ENCODE data around the gene BCDIN3D. TPM values are rescaled to one million over a fixed set of nuclear protein-coding genes. Genes with fewer than 3 reads are reported as not detected.

BCDIN3D gene
- total RNA-seq, 1 experiment from 2014 or later, result 1.6 TPM

GRCh38 chr12:49867570-49868341, 24.9 kb upstream of the BCDIN3D start:
- Mint-ChIP-seq H3K4me3 (no peak overlapping the region), H3K9me3 (no peaks in the 10 kb centered on the region), H3K27ac (no peak overlapping the region), H3K4me1 (peaks cover 9% of the 10 kb centered on the region), H3K27me3 (ENCODE audit: low read depth) (peaks cover 10% of the 10 kb centered on the region), H3K36me3 (no peaks in the 10 kb centered on the region)
- ChIA-PET CTCF (interaction anchor here (0.5 to 9.5 kb wide), 46 partner anchors 9 to 573 kb away, joined by 3 to 99 read pairs (median 7); partner anchors contain the start of genes AQP2, AQP5, AQP6 and BCDIN3D), POLR2A (interaction anchor here (0.5 to 1.4 kb wide), 4 partner anchors 42 to 1716 kb away, joined by 3 to 4 read pairs (median 4); partner anchors contain the start of gene TMBIM6)
- DNase-seq (ENCODE audit: low spot score), result no peak
- TF ChIP-seq NR3C1 (CRISPR knock-in tag; conservative IDR thresholded peaks at IDR 0.05; ENCODE audit: low read depth), result no peak
- no peak; the same call in 1 of the 2 replicates for ATAC-seq

- Mint-ChIP-seq H3K9me3 (no peaks in the 10 kb centered on the region), H3K27ac (no peak overlapping the region), H3K36me3 (no peaks in the 10 kb centered on the region), H3K4me3 (no peak overlapping the region), H3K4me1 (peaks cover 9% of the 10 kb centered on the region), H3K27me3 (ENCODE audit: low read depth) (peaks cover 10% of the 10 kb centered on the region)
- peak; percentile 94 for ATAC-seq
- ChIA-PET CTCF (interaction anchor here (0.5 to 9.5 kb wide), 54 partner anchors 10 to 572 kb away, joined by 3 to 99 read pairs (median 6); partner anchors contain the start of genes AQP2, AQP5, AQP6 and BCDIN3D), POLR2A (interaction anchor here (0.5 to 1.4 kb wide), 4 partner anchors 43 to 1715 kb away, joined by 3 to 4 read pairs (median 4); partner anchors contain the start of gene TMBIM6)
- peak; percentile 90 for DNase-seq (ENCODE audit: low spot score)
- TF ChIP-seq ERG (CRISPR knock-in tag; IDR thresholded peaks at IDR 0.05), result no peak
- no peak for TF ChIP-seq RORB (CRISPR knock-in tag; IDR thresholded peaks at IDR 0.05)
- TF ChIP-seq OVOL2 (CRISPR knock-in tag; IDR thresholded peaks at IDR 0.05; ENCODE audit: borderline replicate concordance), result no peak
- no peak for TF ChIP-seq ZNF425 (CRISPR knock-in tag; conservative IDR thresholded peaks at IDR 0.05)
- 0 out of 2 replicates have a peak, but pooled peaks have one; percentile 31 for TF ChIP-seq MAX (CRISPR knock-in tag; IDR thresholded peaks at IDR 0.05)
- TF ChIP-seq HMGXB4 (CRISPR knock-in tag; IDR thresholded peaks at IDR 0.05), result no peak
- peak; percentile 96 for TF ChIP-seq CTCF (IDR thresholded peaks at IDR 0.05)
- no peak for TF ChIP-seq SOX15 (CRISPR knock-in tag; IDR thresholded peaks at IDR 0.05)
- no peak for TF ChIP-seq ZNF219 (CRISPR knock-in tag; IDR thresholded peaks at IDR 0.05; ENCODE audit: borderline replicate concordance)
- no peak for TF ChIP-seq TCF7 (CRISPR knock-in tag; IDR thresholded peaks at IDR 0.05; ENCODE audit: low read depth)
- no peak for TF ChIP-seq GRHL2 (CRISPR knock-in tag; IDR thresholded peaks at IDR 0.05; ENCODE audit: insufficient replicate concordance, severe bottlenecking)
- TF ChIP-seq CREM (CRISPR knock-in tag; IDR thresholded peaks at IDR 0.05), result no peak
- no peak for TF ChIP-seq ZNF263 (CRISPR knock-in tag; IDR thresholded peaks at IDR 0.05; ENCODE audit: low read depth)
- no peak for TF ChIP-seq AFF4 (CRISPR knock-in tag; IDR thresholded peaks at IDR 0.05; ENCODE audit: borderline replicate concordance)
- TF ChIP-seq ETV6 (CRISPR knock-in tag; IDR thresholded peaks at IDR 0.05), result no peak
- TF ChIP-seq ZMAT4 (CRISPR knock-in tag; IDR thresholded peaks at IDR 0.05), result no peak
Measured at GRCh38 chr12:49866859-49867569, 24.1 kb upstream of the BCDIN3D start.

Data from WTC11 (cell line).